Measurements from ENCODE around the gene ULBP1. TPM values are rescaled to one million over a fixed set of nuclear protein-coding genes. Genes with fewer than 3 reads are reported as not detected.
"Not testable (repeated sequence)": the region's sequence is repeated elsewhere in the genome, so short reads cannot be mapped to it uniquely, and the experiment has no call there.

Gene ULBP1
- total and polyA plus RNA-seq, 3 donors from 2014 or later = 2.3 to 5.9 (median 4.7) TPM

- no peak overlapping the region for H3K4me3 ChIP-seq
- intact Hi-C loops (cut with DNase I; ENCODE audit: low total_unique reads) = loop anchor here (5.0 kb wide), 1 partner anchor 74 kb away; the partner anchor contains the start of gene ULBP2
- no peaks in the 10 kb centered on the region for H3K4me1 ChIP-seq
- H3K27ac ChIP-seq = no peak overlapping the region
- WGBS, 2 donors = 26 to 39% methylated on average over 6 of the region's 6 CpGs
- H3K36me3 ChIP-seq (ENCODE audit: low read depth, missing control alignments) = no peaks in the 10 kb centered on the region
- DNase-seq = peak; percentile 83
- H3K27me3 ChIP-seq = no peaks in the 10 kb centered on the region
- H3K9me3 ChIP-seq = no peaks in the 10 kb centered on the region
- TF ChIP-seq POLR2A (IDR thresholded peaks at IDR 0.05) (no peak), CTCF (IDR thresholded peaks at IDR 0.05) (peak; percentile 61 to 64 (median 62))
Measured at GRCh38 chr6:150016324-150017185, 52.8 kb downstream of the ULBP1 start.

- not testable (repeated sequence) for H3K4me3 ChIP-seq; H3K27me3 ChIP-seq; H3K36me3 ChIP-seq (ENCODE audit: low read depth, missing control alignments); H3K27ac ChIP-seq; H3K4me1 ChIP-seq; H3K9me3 ChIP-seq; DNase-seq
- WGBS, 2 donors = 10 to 18% methylated on average over 5 of the region's 5 CpGs
- intact Hi-C loops (cut with DNase I; ENCODE audit: low total_unique reads) = loop anchor here (5.0 kb wide), 1 partner anchor 75 kb away; the partner anchor contains the start of gene ULBP2
Measured at GRCh38 chr6:150017186-150017521, 53.4 kb downstream of the ULBP1 start.

- H3K9me3 ChIP-seq = no peaks in the 10 kb centered on the region
- H3K4me3 ChIP-seq = no peak overlapping the region
- DNase-seq = no peak
- 67 to 75% methylated on average over 6 of the region's 6 CpGs for WGBS, 2 donors
- no peaks in the 10 kb centered on the region for H3K4me1 ChIP-seq
- H3K27me3 ChIP-seq = no peaks in the 10 kb centered on the region
- H3K36me3 ChIP-seq (ENCODE audit: low read depth, missing control alignments) = no peaks in the 10 kb centered on the region
- no peak overlapping the region for H3K27ac ChIP-seq
- TF ChIP-seq POLR2A (IDR thresholded peaks at IDR 0.05) = no peak
- TF ChIP-seq CTCF (IDR thresholded peaks at IDR 0.05) = no peak
- intact Hi-C loops (cut with DNase I; ENCODE audit: low total_unique reads) = loop anchor here (5.0 kb wide), 1 partner anchor 77 kb away; the partner anchor contains the start of gene ULBP2
Measured at GRCh38 chr6:150018846-150019580, 55.3 kb downstream of the ULBP1 start.

- H3K27ac ChIP-seq; H3K27me3 ChIP-seq; DNase-seq; H3K36me3 ChIP-seq (ENCODE audit: low read depth, missing control alignments); H3K4me1 ChIP-seq; intact Hi-C loops (cut with DNase I; ENCODE audit: low total_unique reads); H3K9me3 ChIP-seq; H3K4me3 ChIP-seq: not testable (repeated sequence)
- 94% methylated on average over 2 of the region's 6 CpGs; no CpG with 5 or more reads in 1 of the 2 donors for WGBS, 2 donors
Measured at GRCh38 chr6:150021870-150022269, 58.1 kb downstream of the ULBP1 start.

Other genes starting within 250 kb of the ULBP1 start
- 10 to 100 TPM; 35.0 to 38.7 TPM for gene LATS1, start 245.8 kb upstream of the ULBP1 start, total RNA-seq
- gene LATS1, start 245.8 kb upstream of the ULBP1 start, polyA plus RNA-seq (ENCODE audit: insufficient read depth, low read depth, low replicate concordance) = 17.4 TPM
- 10 to 100 TPM; 28.3 to 32.2 TPM for gene NUP43, start 217.4 kb upstream of the ULBP1 start, total RNA-seq
- gene NUP43, start 217.4 kb upstream of the ULBP1 start, polyA plus RNA-seq (ENCODE audit: insufficient read depth, low read depth, low replicate concordance) = 14.8 TPM
- 100 to 1,000 TPM; 196 to 220 TPM for gene PCMT1, start 214.2 kb upstream of the ULBP1 start, total RNA-seq
- gene PCMT1, start 214.2 kb upstream of the ULBP1 start, polyA plus RNA-seq (ENCODE audit: insufficient read depth, low read depth, low replicate concordance) = 192 TPM
- 10 to 100 TPM; 28.8 to 44.7 TPM for gene LRP11, start 99.6 kb upstream of the ULBP1 start, total RNA-seq
- 16.8 TPM for gene LRP11, start 99.6 kb upstream of the ULBP1 start, polyA plus RNA-seq (ENCODE audit: insufficient read depth, low read depth, low replicate concordance)
- under 1 TPM; 0.31 TPM for gene RAET1E, start 65.8 kb upstream of the ULBP1 start, total RNA-seq
- 0.30 TPM for gene RAET1E, start 65.8 kb upstream of the ULBP1 start, polyA plus RNA-seq (ENCODE audit: insufficient read depth, low read depth, low replicate concordance)
- gene RAET1G, start 40.8 kb upstream of the ULBP1 start, total RNA-seq = not detected
- gene RAET1G, start 40.8 kb upstream of the ULBP1 start, polyA plus RNA-seq (ENCODE audit: insufficient read depth, low read depth, low replicate concordance) = 0.30 TPM
- 1 to 10 TPM; 1.5 to 2.0 TPM for gene ULBP2, start 21.9 kb upstream of the ULBP1 start, total RNA-seq
- gene ULBP2, start 21.9 kb upstream of the ULBP1 start, polyA plus RNA-seq (ENCODE audit: insufficient read depth, low read depth, low replicate concordance) = 1.9 TPM
- gene RAET1L, start 61.6 kb downstream of the ULBP1 start, total RNA-seq = under 1 TPM in 1 of 2 donors, not detected in 1; 0.43 TPM
- not detected for gene RAET1L, start 61.6 kb downstream of the ULBP1 start, polyA plus RNA-seq (ENCODE audit: insufficient read depth, low read depth, low replicate concordance)
- gene ULBP3, start 105.2 kb downstream of the ULBP1 start, total RNA-seq = 10 to 100 TPM; 33.5 to 48.3 TPM
- 10.3 TPM for gene ULBP3, start 105.2 kb downstream of the ULBP1 start, polyA plus RNA-seq (ENCODE audit: insufficient read depth, low read depth, low replicate concordance)
- gene PPP1R14C, start 179.1 kb downstream of the ULBP1 start, total RNA-seq = 10 to 100 TPM; 22.4 to 27.1 TPM
- 11.1 TPM for gene PPP1R14C, start 179.1 kb downstream of the ULBP1 start, polyA plus RNA-seq (ENCODE audit: insufficient read depth, low read depth, low replicate concordance)

All from testis (tissue), 3 donors.